GM06990 (cell line): ENCODE measurements around the gene CACNA1F.

Experiments
- DNase-seq: peaks from one replicate; pipeline ENCODE4 v3.0.0-alpha.2; 2011; ENCODE audit not compliant: insufficient read length; ENCODE audit errors: extremely low read depth
- H3K27me3 ChIP-seq: replicated peaks from 2 replicates; pipeline ENCODE4 v1.6.0; 2011; ENCODE audit warnings: low read length; ENCODE audit not compliant: control insufficient read depth, insufficient read depth
- H3K36me3 ChIP-seq: 2 replicates; pipeline ENCODE4 v1.5.1; 2011; ENCODE audit warnings: low read length; ENCODE audit not compliant: control insufficient read depth, insufficient read depth
- H3K4me3 ChIP-seq: replicated peaks from 2 replicates; pipeline ENCODE4 v1.5.1; 2011; ENCODE audit warnings: low read depth, mild to moderate bottlenecking, control low read depth, low read length
- CTCF ChIP-seq: IDR thresholded peaks from 2 replicates; pipeline ENCODE4 v1.5.1; 2011; ENCODE audit warnings: low read length, control low read depth, mild to moderate bottlenecking, inconsistent platforms; ENCODE audit not compliant: insufficient read depth, poor library complexity, severe bottlenecking

CACNA1F gene

GRCh38 chrX:49214416-49214815 is 18.7 kb downstream of the CACNA1F start:
- Histone ChIP-seq H3K36me3 (no peaks in the 10 kb centered on the region), H3K4me3 (no peak overlapping the region), H3K27me3 (no peaks in the 10 kb centered on the region)
- no peak for DNase-seq
- no peak for TF ChIP-seq CTCF

DNA sequence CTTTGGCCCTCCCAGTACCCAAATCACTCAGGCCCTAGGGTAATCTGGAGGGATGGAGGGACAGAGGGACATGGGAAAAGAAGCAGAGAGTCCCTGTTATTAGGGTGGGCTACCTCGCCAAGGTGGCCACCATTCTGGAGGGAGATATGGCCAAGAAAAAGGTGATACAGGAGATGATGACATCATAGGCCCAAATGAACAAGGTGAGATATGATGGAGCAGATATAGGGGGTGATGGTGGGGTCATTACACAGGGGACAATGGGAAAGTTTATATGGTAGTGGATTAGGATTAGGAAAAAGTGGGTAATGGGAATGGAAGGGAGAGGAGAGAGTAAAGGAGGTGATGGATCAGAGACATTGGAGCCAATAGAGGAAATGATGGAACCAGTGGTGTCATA is 20.3 kb downstream of the CACNA1F start:
- Histone ChIP-seq H3K36me3 (no peaks in the 10 kb centered on the region), H3K27me3 (no peaks in the 10 kb centered on the region), H3K4me3 (no peak overlapping the region)
- TF ChIP-seq CTCF, result no peak
- no peak for DNase-seq

GRCh38 chrX:49212209-49212608 is 20.9 kb downstream of the CACNA1F start:
- TF ChIP-seq CTCF, result no peak
- Histone ChIP-seq H3K27me3 (no peaks in the 10 kb centered on the region), H3K4me3 (no peak overlapping the region), H3K36me3 (no peaks in the 10 kb centered on the region)
- no peak for DNase-seq

- Histone ChIP-seq H3K36me3 (no peaks in the 10 kb centered on the region), H3K4me3 (no peak overlapping the region), H3K27me3 (no peaks in the 10 kb centered on the region)
- no peak for DNase-seq
- no peak for TF ChIP-seq CTCF
These were observed 22.1 kb downstream of the CACNA1F start for GRCh38 chrX:49211074-49211473.

DNA sequence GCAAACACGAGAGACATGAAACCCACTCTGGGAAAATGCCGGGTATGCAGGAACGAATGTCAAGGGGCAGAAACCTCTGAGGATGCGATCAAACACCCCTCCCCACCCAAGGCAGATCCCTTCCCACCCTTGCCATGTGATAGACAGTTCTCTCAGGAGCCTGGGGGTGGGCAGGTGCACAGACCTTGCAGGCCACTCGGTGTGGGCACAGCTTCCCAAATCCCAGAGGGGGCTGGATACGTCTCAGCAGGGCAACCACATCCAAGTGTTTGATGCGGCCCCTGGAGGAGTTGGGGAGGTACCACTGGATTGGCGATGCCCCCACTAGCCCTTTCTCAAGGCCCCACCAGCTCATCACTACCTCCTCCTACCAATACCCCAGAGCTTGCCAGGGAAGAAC is 22.7 kb downstream of the CACNA1F start:
- Histone ChIP-seq H3K4me3 (no peak overlapping the region), H3K27me3 (no peaks in the 10 kb centered on the region), H3K36me3 (no peaks in the 10 kb centered on the region)
- DNase-seq, result no peak
- TF ChIP-seq CTCF, result no peak

DNA sequence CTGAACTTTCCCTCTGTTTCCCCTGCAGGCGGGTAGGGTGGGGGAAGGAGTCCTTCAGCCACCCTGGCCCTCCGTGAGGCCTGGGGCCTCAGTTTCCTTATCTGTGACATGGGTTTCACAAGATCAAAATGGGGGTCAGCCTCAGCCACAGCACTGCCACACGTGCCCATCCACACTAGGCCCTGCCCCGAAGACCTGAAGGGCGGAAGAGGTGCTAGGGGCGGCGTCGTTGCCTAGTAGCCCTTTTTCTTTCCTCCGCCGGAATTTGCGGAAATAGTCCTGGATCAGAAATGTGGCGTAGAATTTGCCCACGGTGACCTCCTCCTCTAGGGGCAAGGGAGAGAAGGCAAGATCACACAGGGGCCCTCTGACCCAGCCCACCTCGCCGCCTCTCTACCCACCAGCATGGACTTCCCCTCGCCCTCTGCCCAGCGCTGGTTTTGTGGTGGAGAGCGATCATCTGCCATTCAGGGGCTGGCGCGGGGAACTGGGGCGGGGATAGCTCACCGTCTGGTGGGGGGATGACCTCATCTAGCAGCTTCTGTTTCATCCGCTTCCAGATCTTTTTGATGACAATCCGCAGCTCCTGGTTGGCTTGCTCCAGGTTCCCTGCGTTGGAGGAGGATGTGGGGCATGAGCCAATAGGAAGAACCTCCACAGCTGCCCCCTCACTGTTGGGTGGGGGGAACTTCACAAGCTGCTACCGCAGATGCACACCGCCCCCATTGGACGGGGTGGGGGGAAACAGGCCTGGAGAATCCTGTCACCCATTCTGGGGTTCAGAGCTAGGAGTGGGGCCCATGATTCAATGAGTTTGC is 23.5 kb downstream of the CACNA1F start:
- H3K4me3 ChIP-seq, result no peak overlapping the region
- no peaks in the 10 kb centered on the region for H3K27me3 ChIP-seq
- no peak for DNase-seq
- no peaks in the 10 kb centered on the region for H3K36me3 ChIP-seq
- no peak for TF ChIP-seq CTCF
